IPS-20b (cell line): ENCODE results near the gene MIB1.

Experiments used
- H3K27ac ChIP-seq: one replicate; pipeline ENCODE4 v1.5.1; 2013; ENCODE audit warnings: low read length
- H3K27me3 ChIP-seq: 2 replicates; pipeline ENCODE4 v1.6.1; 2013; ENCODE audit warnings: mild to moderate bottlenecking, low read length, inconsistent platforms; ENCODE audit not compliant: insufficient read depth
- H3K36me3 ChIP-seq: 2 replicates; pipeline ENCODE4 v1.6.1; 2013; ENCODE audit warnings: low read depth, mild to moderate bottlenecking, inconsistent platforms, low read length, moderate library complexity; ENCODE audit not compliant: insufficient read depth
- H3K4me1 ChIP-seq: 2 replicates; pipeline ENCODE4 v1.6.1; 2013; ENCODE audit warnings: mild to moderate bottlenecking, control low read depth, inconsistent platforms, low read length, moderate library complexity; ENCODE audit not compliant: insufficient read depth
- H3K4me3 ChIP-seq: 2 replicates; pipeline ENCODE4 v1.5.1; 2013; ENCODE audit warnings: mild to moderate bottlenecking, low read length, inconsistent platforms
- H3K9ac ChIP-seq: 2 replicates; pipeline ENCODE4 v1.6.1; 2013; ENCODE audit warnings: low read depth, mild to moderate bottlenecking, inconsistent platforms, low read length, moderate library complexity
- H3K9me3 ChIP-seq: 2 replicates; pipeline ENCODE4 v1.6.1; 2013; ENCODE audit warnings: mild to moderate bottlenecking, low read depth, low read length, inconsistent platforms; ENCODE audit not compliant: insufficient read depth

The MIB1 gene

GRCh38 chr18:21826196-21826595 lies 85.6 kb downstream of the MIB1 start:
- Histone ChIP-seq H3K9me3 (no peaks in the 10 kb centered on the region), H3K27ac (no peak overlapping the region), H3K9ac (no peak overlapping the region), H3K27me3 (no peaks in the 10 kb centered on the region), H3K4me3 (no peak overlapping the region), H3K4me1 (peaks cover 5% of the 10 kb centered on the region; the same call in 1 of the 2 replicates), H3K36me3 (peaks cover 13% of the 10 kb centered on the region; the same call in 1 of the 2 replicates)

- no peak overlapping the region for H3K9ac ChIP-seq
- no peaks in the 10 kb centered on the region for H3K27me3 ChIP-seq
- no peak overlapping the region for H3K4me3 ChIP-seq
- H3K27ac ChIP-seq, result no peak overlapping the region
- H3K4me1 ChIP-seq, result peaks cover 5% of the 10 kb centered on the region; the same call in 1 of the 2 replicates
- H3K9me3 ChIP-seq, result no peaks in the 10 kb centered on the region
- H3K36me3 ChIP-seq, result peaks cover 12% of the 10 kb centered on the region; the same call in 1 of the 2 replicates
These were observed 86.2 kb downstream of the MIB1 start for GRCh38 chr18:21826641-21827302.

- Histone ChIP-seq H3K9me3 (no peaks in the 10 kb centered on the region), H3K36me3 (peaks cover 8% of the 10 kb centered on the region; the same call in 1 of the 2 replicates), H3K9ac (peak overlapping the region; percentile 19; the same call in 1 of the 2 replicates), H3K4me1 (peaks cover 3% of the 10 kb centered on the region; the same call in 1 of the 2 replicates), H3K27me3 (no peaks in the 10 kb centered on the region), H3K4me3 (no peak overlapping the region), H3K27ac (no peak overlapping the region)
These were observed 89.9 kb downstream of the MIB1 start for GRCh38 chr18:21830532-21830931.

- H3K27ac ChIP-seq, result no peak overlapping the region
- no peaks in the 10 kb centered on the region for H3K4me1 ChIP-seq
- no peak overlapping the region for H3K4me3 ChIP-seq
- H3K36me3 ChIP-seq, result peaks cover 8% of the 10 kb centered on the region; the same call in 1 of the 2 replicates
- H3K27me3 ChIP-seq, result no peaks in the 10 kb centered on the region
- no peaks in the 10 kb centered on the region for H3K9me3 ChIP-seq
- peak overlapping the region; percentile 19; the same call in 1 of the 2 replicates for H3K9ac ChIP-seq
These were observed 90.8 kb downstream of the MIB1 start for GRCh38 chr18:21831413-21831831.

GRCh38 chr18:21833604-21834298 lies 93.2 kb downstream of the MIB1 start:
- Histone ChIP-seq H3K4me1 (no peaks in the 10 kb centered on the region), H3K9ac (no peak overlapping the region)

GRCh38 chr18:21834299-21834660 lies 93.7 kb downstream of the MIB1 start:
- no peak overlapping the region for H3K27ac ChIP-seq
- H3K27me3 ChIP-seq, result no peaks in the 10 kb centered on the region
- H3K36me3 ChIP-seq, result peaks cover 18% of the 10 kb centered on the region
- no peak overlapping the region for H3K9ac ChIP-seq
- no peaks in the 10 kb centered on the region for H3K4me1 ChIP-seq
- H3K9me3 ChIP-seq, result no peaks in the 10 kb centered on the region
- no peak overlapping the region for H3K4me3 ChIP-seq

More at GRCh38 chr18:21833604-21834298, 93.2 kb downstream of the MIB1 start:
- Histone ChIP-seq H3K27me3 (no peaks in the 10 kb centered on the region), H3K4me3 (no peak overlapping the region), H3K36me3 (peaks cover 14% of the 10 kb centered on the region), H3K9me3 (no peaks in the 10 kb centered on the region), H3K27ac (no peak overlapping the region)

GRCh38 chr18:21841570-21841969 lies 101.0 kb downstream of the MIB1 start:
- Histone ChIP-seq H3K4me3 (no peak overlapping the region), H3K27me3 (no peaks in the 10 kb centered on the region), H3K9ac (no peak overlapping the region), H3K27ac (no peak overlapping the region), H3K36me3 (peaks cover 68% of the 10 kb centered on the region), H3K9me3 (no peaks in the 10 kb centered on the region), H3K4me1 (no peaks in the 10 kb centered on the region)

- peaks cover 82% of the 10 kb centered on the region for H3K36me3 ChIP-seq
- no peaks in the 10 kb centered on the region for H3K9me3 ChIP-seq
- H3K4me3 ChIP-seq, result no peak overlapping the region
- no peaks in the 10 kb centered on the region for H3K4me1 ChIP-seq
- H3K27me3 ChIP-seq, result no peaks in the 10 kb centered on the region
- H3K27ac ChIP-seq, result no peak overlapping the region
- no peak overlapping the region for H3K9ac ChIP-seq
These were observed 102.7 kb downstream of the MIB1 start for GRCh38 chr18:21843341-21843740.

- no peaks in the 10 kb centered on the region for H3K27me3 ChIP-seq
- no peaks in the 10 kb centered on the region for H3K9me3 ChIP-seq
- H3K27ac ChIP-seq, result no peak overlapping the region
- peaks cover 54% of the 10 kb centered on the region for H3K36me3 ChIP-seq
- H3K9ac ChIP-seq, result no peak overlapping the region
- H3K4me3 ChIP-seq, result no peak overlapping the region
- H3K4me1 ChIP-seq, result no peaks in the 10 kb centered on the region
These were observed 110.9 kb downstream of the MIB1 start for GRCh38 chr18:21851327-21851961.

- H3K27ac ChIP-seq, result no peak overlapping the region
- H3K4me3 ChIP-seq, result no peak overlapping the region
- no peaks in the 10 kb centered on the region for H3K9me3 ChIP-seq
- no peak overlapping the region for H3K9ac ChIP-seq
- H3K27me3 ChIP-seq, result no peaks in the 10 kb centered on the region
- H3K36me3 ChIP-seq, result peaks cover 53% of the 10 kb centered on the region
- H3K4me1 ChIP-seq, result no peaks in the 10 kb centered on the region
These were observed 112.4 kb downstream of the MIB1 start for GRCh38 chr18:21853016-21853415.

- H3K27ac ChIP-seq, result no peak overlapping the region
- H3K9ac ChIP-seq, result no peak overlapping the region
- H3K36me3 ChIP-seq, result peaks cover 54% of the 10 kb centered on the region
- no peak overlapping the region for H3K4me3 ChIP-seq
- no peaks in the 10 kb centered on the region for H3K9me3 ChIP-seq
- H3K4me1 ChIP-seq, result no peaks in the 10 kb centered on the region
- H3K27me3 ChIP-seq, result no peaks in the 10 kb centered on the region
These were observed 113.4 kb downstream of the MIB1 start for GRCh38 chr18:21853775-21854552.
